Measurements from ENCODE around the gene DCT.

GRCh38 chr13:94394723-94395122, 84.8 kb downstream of the DCT start:
- TF ChIP-seq EP300 (IDR thresholded peaks at IDR 0.05; ENCODE audit: borderline replicate concordance) (no peak), CEBPB (IDR thresholded peaks at IDR 0.05) (no peak), CREB1 (IDR thresholded peaks at IDR 0.05; ENCODE audit: low read depth) (no peak), NFIC (IDR thresholded peaks at IDR 0.05) (no peak), TAF1 (IDR thresholded peaks at IDR 0.05; ENCODE audit: low read depth) (no peak), REST (IDR thresholded peaks at IDR 0.05; ENCODE audit: low read depth) (no peak), MAX (IDR thresholded peaks at IDR 0.05) (no peak), TCF12 (IDR thresholded peaks at IDR 0.05; ENCODE audit: low read depth) (no peak), YY1 (IDR thresholded peaks at IDR 0.05; ENCODE audit: low read depth) (no peak), TEAD4 (IDR thresholded peaks at IDR 0.05) (no peak), EGR1 (IDR thresholded peaks at IDR 0.05) (no peak), RAD21 (IDR thresholded peaks at IDR 0.05; ENCODE audit: low read depth) (no peak), FOXM1 (IDR thresholded peaks at IDR 0.05; ENCODE audit: borderline replicate concordance, low read depth) (no peak)

Measured in Ishikawa (cell line).